ENCODE results near the gene KIF23.

GRCh38 chr15:69415381-69415780 lies 1.2 kb downstream of the KIF23 start:
- TF ChIP-seq FOXM1 (IDR thresholded peaks at IDR 0.05; ENCODE audit: borderline replicate concordance) (no peak), ELF4 (IDR thresholded peaks at IDR 0.05) (no peak), L3MBTL2 (conservative IDR thresholded peaks at IDR 0.05) (no peak), BHLHE40 (IDR thresholded peaks at IDR 0.05; ENCODE audit: borderline replicate concordance) (no peak), SP1 (IDR thresholded peaks at IDR 0.05) (no peak), SUZ12 (IDR thresholded peaks at IDR 0.05) (no peak), ZNF384 (IDR thresholded peaks at IDR 0.05) (no peak), TARDBP (IDR thresholded peaks at IDR 0.05) (no peak), HDGF (IDR thresholded peaks at IDR 0.05; ENCODE audit: borderline replicate concordance) (no peak), FOXK2 (IDR thresholded peaks at IDR 0.05) (no peak), FOXA1 (IDR thresholded peaks at IDR 0.05) (no peak), ARNT (IDR thresholded peaks at IDR 0.05) (no peak), NFRKB (IDR thresholded peaks at IDR 0.05) (no peak)
